K562 (cell line): ENCODE data around the gene CNIH1. TPM values are rescaled to one million over a fixed set of nuclear protein-coding genes. Genes with fewer than 3 reads are reported as not detected.

Experiments
- EHMT2 ChIP-seq: fragments of 450-650 bp; IDR thresholded peaks from 2 replicates; pipeline ENCODE4 v1.6.1; 2018; ENCODE audit warnings: antibody characterized with exemption
- HDAC3 ChIP-seq: fragments of 450-650 bp; IDR thresholded peaks from 2 replicates; pipeline ENCODE4 v1.6.1; 2018; ENCODE audit warnings: borderline replicate concordance, mild to moderate bottlenecking, moderate library complexity; ENCODE audit not compliant: partially characterized antibody
- HIVEP1 ChIP-seq: fragments of 250-450 bp; sonication (Bioruptor Pico); IDR thresholded peaks from 2 replicates; pipeline ENCODE4 v1.4.0; 2020; ENCODE audit warnings: mild to moderate bottlenecking
- ILK ChIP-seq: fragments of 450-650 bp; IDR thresholded peaks from 2 replicates; pipeline ENCODE4 v1.6.1; 2016; ENCODE audit warnings: missing genetic modification characterization, low read depth, mild to moderate bottlenecking, missing compliant biosample characterization, moderate library complexity, borderline replicate concordance
- KDM5B ChIP-seq: fragments of 200-600 bp; sonication (generic); IDR thresholded peaks from 2 replicates; pipeline ENCODE4 v1.6.1; 2012; ENCODE audit warnings: low read depth, mild to moderate bottlenecking, moderate library complexity, low read length, control low read depth, inconsistent platforms; ENCODE audit not compliant: insufficient replicate concordance
- MTA3 ChIP-seq: fragments of 450-650 bp; formaldehyde crosslinking; IDR thresholded peaks from 2 replicates; pipeline ENCODE4 v1.6.1; 2017; ENCODE audit warnings: mild to moderate bottlenecking, borderline replicate concordance
- ZNF584 ChIP-seq: fragments of 200-800 bp; sonication (Bioruptor generic); IDR thresholded peaks from 2 replicates; pipeline ENCODE4 v1.6.1; 2016; ENCODE audit warnings: low read depth, mild to moderate bottlenecking, missing genetic modification characterization, missing compliant biosample characterization
- ZNF589 ChIP-seq: fragments of 200-800 bp; sonication (Bioruptor generic); IDR thresholded peaks from 2 replicates; pipeline ENCODE4 v1.6.1; 2016; ENCODE audit warnings: low read depth, missing genetic modification characterization, missing compliant biosample characterization
- polyA plus RNA-seq, 8 experiments: library from polyadenylated mRNA; depleted of rRNA in 4 of 8; stranded (reverse) in 5 of 8; unstranded in 3 of 8; fragments of >200 nt; fragmentation: Nextera tagmentation in 2 of 8; fragmentation: Illumina TruSeq in 1 of 8; extraction: Ambion mirVana in 2 of 8; extraction: Trizol in 1 of 8; gene quantifications; 2 replicates each; pipeline versions ENCODE4 v1.2.1 to v1.2.3, GENCODE V29; 2011 to 2014; ENCODE audit warnings: inconsistent platforms in 1 of 8, missing spikeins in 1 of 8
- total RNA-seq, 7 experiments: library from RNA; depleted of rRNA in 6 of 7; stranded (reverse); fragments of >200 nt in 6 of 7; fragmentation: Illumina TruSeq in 2 of 7; extraction: Trizol in 2 of 7; gene quantifications; 2 replicates each; pipeline versions ENCODE4 v1.2.1 to v1.2.3, GENCODE V29; 2011 to 2021; ENCODE audit warnings: low replicate concordance in 1 of 7
- TF ChIP-seq, protein P1 (sequence below): fragments of 450-650 bp; IDR thresholded peaks from 2 replicates; pipeline ENCODE4 v1.6.1; 2016; ENCODE audit warnings: low read depth

The CNIH1 gene
- total and polyA plus RNA-seq, 9 of the 15 experiments (the other 6 are each of a cell fraction or from before 2014, with no cell fraction given) = 13.9 to 283 (median 77.3) TPM

DNA sequence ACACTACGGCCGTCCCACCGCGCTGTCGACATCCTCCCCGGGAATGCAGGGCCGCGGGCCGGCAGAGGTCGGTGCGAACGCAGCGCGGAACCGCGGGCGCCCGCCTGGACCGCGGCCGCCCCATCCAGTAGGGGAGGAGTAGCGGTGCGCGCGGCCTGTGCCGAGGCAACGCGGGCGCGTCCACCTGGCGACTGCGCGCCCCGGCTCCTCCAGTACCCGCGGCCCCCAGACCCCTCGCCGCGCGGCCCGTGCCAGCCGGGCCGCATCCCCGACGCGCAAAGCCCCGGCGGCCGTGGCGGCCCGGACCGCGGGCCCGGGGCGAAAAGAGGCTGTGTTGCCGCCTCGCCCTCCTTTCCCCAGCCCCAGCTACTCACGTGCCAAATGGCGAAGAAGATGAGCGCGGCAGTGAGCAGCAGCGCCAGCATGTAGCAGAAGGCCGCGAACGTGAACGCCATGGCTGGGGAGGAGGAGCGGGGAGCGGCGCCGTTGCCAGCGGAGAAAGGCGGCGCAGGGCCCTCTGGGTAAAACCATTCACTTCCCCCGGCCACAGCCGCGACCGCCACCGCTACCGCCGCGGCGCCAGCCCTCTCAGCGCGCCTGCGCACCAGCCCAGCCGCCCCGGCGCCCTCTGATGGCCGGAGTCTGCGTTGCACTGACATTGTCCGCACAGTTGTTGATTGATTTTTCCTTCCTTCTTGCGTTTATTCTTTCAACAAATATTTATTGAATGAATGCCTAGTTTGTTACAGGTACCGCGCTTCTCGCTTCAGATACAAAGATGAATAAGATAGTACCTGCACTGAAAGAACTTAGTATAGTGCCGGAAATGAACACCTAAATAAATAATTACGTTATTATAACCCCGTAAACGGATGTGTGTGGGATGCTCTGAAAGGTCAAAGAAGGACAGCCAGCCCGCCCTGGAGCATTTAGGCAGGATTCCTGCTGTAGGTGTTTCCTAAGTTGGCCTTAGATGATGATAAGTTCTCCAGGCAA, at the start of gene CNIH1 (continued):
- peak; percentile 45; the same call in 1 of the 2 replicates for TF ChIP-seq MTA3
- TF ChIP-seq ZNF584 = 0 out of 2 replicates have a peak, but pooled peaks have one; percentile 51
- TF ChIP-seq KDM5B = peak; percentile 64
- TF ChIP-seq, protein P1, sequence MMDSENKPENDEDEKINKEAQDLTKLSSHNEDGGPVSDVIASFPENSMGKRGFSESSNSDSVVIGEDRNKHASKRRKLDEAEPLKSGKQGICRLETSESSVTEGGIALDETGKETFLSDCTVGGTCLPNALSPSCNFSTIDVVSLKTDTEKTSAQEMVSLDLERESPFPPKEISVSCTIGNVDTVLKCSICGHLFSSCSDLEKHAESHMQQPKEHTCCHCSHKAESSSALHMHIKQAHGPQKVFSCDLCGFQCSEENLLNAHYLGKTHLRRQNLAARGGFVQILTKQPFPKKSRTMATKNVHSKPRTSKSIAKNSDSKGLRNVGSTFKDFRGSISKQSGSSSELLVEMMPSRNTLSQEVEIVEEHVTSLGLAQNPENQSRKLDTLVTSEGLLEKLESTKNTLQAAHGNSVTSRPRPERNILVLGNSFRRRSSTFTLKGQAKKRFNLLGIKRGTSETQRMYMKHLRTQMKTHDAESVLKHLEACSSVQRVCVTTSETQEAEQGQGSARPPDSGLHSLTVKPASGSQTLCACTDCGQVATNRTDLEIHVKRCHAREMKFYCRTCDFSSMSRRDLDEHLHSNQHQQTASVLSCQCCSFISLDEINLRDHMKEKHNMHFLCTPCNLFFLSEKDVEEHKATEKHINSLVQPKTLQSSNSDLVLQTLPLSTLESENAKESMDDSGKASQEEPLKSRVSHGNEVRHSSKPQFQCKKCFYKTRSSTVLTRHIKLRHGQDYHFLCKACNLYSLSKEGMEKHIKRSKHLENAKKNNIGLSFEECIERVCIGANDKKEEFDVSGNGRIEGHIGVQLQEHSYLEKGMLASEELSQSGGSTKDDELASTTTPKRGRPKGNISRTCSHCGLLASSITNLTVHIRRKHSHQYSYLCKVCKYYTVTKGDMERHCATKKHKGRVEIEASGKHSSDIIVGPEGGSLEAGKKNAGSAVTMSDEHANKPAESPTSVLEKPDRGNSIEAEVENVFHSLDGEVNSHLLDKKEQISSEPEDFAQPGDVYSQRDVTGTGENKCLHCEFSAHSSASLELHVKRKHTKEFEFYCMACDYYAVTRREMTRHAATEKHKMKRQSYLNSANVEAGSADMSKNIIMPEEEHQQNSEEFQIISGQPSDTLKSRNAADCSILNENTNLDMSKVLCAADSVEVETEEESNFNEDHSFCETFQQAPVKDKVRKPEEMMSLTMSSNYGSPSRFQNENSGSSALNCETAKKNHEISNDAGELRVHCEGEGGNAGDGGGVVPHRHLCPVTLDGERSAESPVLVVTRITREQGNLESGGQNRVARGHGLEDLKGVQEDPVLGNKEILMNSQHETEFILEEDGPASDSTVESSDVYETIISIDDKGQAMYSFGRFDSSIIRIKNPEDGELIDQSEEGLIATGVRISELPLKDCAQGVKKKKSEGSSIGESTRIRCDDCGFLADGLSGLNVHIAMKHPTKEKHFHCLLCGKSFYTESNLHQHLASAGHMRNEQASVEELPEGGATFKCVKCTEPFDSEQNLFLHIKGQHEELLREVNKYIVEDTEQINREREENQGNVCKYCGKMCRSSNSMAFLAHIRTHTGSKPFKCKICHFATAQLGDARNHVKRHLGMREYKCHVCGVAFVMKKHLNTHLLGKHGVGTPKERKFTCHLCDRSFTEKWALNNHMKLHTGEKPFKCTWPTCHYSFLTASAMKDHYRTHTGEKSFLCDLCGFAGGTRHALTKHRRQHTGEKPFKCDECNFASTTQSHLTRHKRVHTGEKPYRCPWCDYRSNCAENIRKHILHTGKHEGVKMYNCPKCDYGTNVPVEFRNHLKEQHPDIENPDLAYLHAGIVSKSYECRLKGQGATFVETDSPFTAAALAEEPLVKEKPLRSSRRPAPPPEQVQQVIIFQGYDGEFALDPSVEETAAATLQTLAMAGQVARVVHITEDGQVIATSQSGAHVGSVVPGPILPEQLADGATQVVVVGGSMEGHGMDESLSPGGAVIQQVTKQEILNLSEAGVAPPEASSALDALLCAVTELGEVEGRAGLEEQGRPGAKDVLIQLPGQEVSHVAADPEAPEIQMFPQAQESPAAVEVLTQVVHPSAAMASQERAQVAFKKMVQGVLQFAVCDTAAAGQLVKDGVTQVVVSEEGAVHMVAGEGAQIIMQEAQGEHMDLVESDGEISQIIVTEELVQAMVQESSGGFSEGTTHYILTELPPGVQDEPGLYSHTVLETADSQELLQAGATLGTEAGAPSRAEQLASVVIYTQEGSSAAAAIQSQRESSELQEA = no peak
- TF ChIP-seq HIVEP1 = no peak
- TF ChIP-seq EHMT2 = no peak
- no peak for TF ChIP-seq ILK
- no peak for TF ChIP-seq HDAC3
- peak; percentile 61; the same call in 1 of the 2 replicates for TF ChIP-seq ZNF589
